ENCODE data around the gene RFX7. TPM values are rescaled to one million over a fixed set of nuclear protein-coding genes. Genes with fewer than 3 reads are reported as not detected.

RFX7 gene
- total RNA-seq, 1 experiment from 2014 or later: 18.1 TPM

- ChIA-PET POLR2A (no interaction called here), RAD21 (ENCODE audit: low non-redundant PET in 1 of 2, low total read pairs in 2 of 2, uncharacterized antibody in 2 of 2, unreplicated experiment in 2 of 2) (no interaction called here), CTCF (no interaction called here)
- Histone ChIP-seq H3K36me3 (ENCODE audit: control insufficient read depth in 1 of 2, insufficient read depth in 2 of 2, low read length in 2 of 2) (no peaks in the 10 kb centered on the region), H3K4me3 (replicated peaks in 1 of 2; ENCODE audit: low read depth in 1 of 2, low read length in 2 of 2) (no peak overlapping the region), H3K4me1 (ENCODE audit: control insufficient read depth in 1 of 2, insufficient read depth in 2 of 2, low read length in 2 of 2) (no peaks in the 10 kb centered on the region), H3K9ac (ENCODE audit: low read length) (no peak overlapping the region), H3K79me2 (ENCODE audit: insufficient read depth, low read length) (no peaks in the 10 kb centered on the region), H3K9me2 (ENCODE audit: insufficient read depth) (no peaks in the 10 kb centered on the region), H4K20me1 (ENCODE audit: insufficient read depth) (no peaks in the 10 kb centered on the region), H3K27ac (ENCODE audit: low read depth, low read length) (no peak overlapping the region), H3K27me3 (ENCODE audit: insufficient read depth, low read length) (no peaks in the 10 kb centered on the region), H3K4me2 (ENCODE audit: low read length) (no peak overlapping the region), H3K9me3 (ENCODE audit: control insufficient read depth in 1 of 2, insufficient read depth in 1 of 2, low read depth in 1 of 2, low read length in 2 of 2) (peaks cover 0 to 9% of the 10 kb centered on the region in 2 experiments; a peak in 3 of 4 replicates), H2AFZ (ENCODE audit: low read depth, low read length, poor library complexity, severe bottlenecking) (no peak overlapping the region)
- DNase-seq (ENCODE audit: low read depth, low spot score) (no peak), ATAC-seq (no peak)
- intact Hi-C loops (cut with micrococcal nuclease): no loop called here
- no TSS peak for BruUV-seq (replicated peaks)
- TF ChIP-seq, protein P1, sequence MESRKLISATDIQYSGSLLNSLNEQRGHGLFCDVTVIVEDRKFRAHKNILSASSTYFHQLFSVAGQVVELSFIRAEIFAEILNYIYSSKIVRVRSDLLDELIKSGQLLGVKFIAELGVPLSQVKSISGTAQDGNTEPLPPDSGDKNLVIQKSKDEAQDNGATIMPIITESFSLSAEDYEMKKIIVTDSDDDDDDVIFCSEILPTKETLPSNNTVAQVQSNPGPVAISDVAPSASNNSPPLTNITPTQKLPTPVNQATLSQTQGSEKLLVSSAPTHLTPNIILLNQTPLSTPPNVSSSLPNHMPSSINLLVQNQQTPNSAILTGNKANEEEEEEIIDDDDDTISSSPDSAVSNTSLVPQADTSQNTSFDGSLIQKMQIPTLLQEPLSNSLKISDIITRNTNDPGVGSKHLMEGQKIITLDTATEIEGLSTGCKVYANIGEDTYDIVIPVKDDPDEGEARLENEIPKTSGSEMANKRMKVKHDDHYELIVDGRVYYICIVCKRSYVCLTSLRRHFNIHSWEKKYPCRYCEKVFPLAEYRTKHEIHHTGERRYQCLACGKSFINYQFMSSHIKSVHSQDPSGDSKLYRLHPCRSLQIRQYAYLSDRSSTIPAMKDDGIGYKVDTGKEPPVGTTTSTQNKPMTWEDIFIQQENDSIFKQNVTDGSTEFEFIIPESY (IDR thresholded peaks at IDR 0.05; ENCODE audit: extremely low read depth, insufficient replicate concordance, low read length): no peak
- TF ChIP-seq YY1 (IDR thresholded peaks at IDR 0.05; ENCODE audit: extremely low read depth, insufficient replicate concordance, low read depth, low read length) (no peak), ZNF274 (IDR thresholded peaks at IDR 0.05; ENCODE audit: low read depth, low read length) (no peak), EGR1 (IDR thresholded peaks at IDR 0.05; ENCODE audit: low read depth) (no peak), SP1 (IDR thresholded peaks at IDR 0.05; ENCODE audit: low read depth) (no peak), POLR2A (IDR thresholded peaks at IDR 0.05; ENCODE audit: borderline replicate concordance, extremely low read depth, insufficient read depth, insufficient read length) (no peak), EZH2phosphoT487 (IDR thresholded peaks at IDR 0.05; ENCODE audit: borderline replicate concordance) (no peak), TCF7L2 (IDR thresholded peaks at IDR 0.05; ENCODE audit: borderline replicate concordance, extremely low read depth, insufficient read depth, insufficient read length) (no peak), JUND (IDR thresholded peaks at IDR 0.05) (no peak), CEBPB (IDR thresholded peaks at IDR 0.05; ENCODE audit: low read depth) (no peak), RAD21 (IDR thresholded peaks at IDR 0.05; ENCODE audit: low read depth) (no peak)
These were observed 117.3 kb downstream of the RFX7 start for GRCh38 chr15:56126409-56126808.
